GM21723 (cell line): ENCODE measurements around the gene GPR107.

Source experiments
- ATAC-seq: cut with Tn5 transposase; IDR thresholded peaks from one replicate; pipeline ENCODE4 v1.9.1; 2021; ENCODE audit warnings: mild to moderate bottlenecking, moderate library complexity; ENCODE audit not compliant: unreplicated experiment

GPR107 gene

GRCh38 chr9:130027533-130028365 is 26.0 kb upstream of the GPR107 start:
- no peak for ATAC-seq

DNA sequence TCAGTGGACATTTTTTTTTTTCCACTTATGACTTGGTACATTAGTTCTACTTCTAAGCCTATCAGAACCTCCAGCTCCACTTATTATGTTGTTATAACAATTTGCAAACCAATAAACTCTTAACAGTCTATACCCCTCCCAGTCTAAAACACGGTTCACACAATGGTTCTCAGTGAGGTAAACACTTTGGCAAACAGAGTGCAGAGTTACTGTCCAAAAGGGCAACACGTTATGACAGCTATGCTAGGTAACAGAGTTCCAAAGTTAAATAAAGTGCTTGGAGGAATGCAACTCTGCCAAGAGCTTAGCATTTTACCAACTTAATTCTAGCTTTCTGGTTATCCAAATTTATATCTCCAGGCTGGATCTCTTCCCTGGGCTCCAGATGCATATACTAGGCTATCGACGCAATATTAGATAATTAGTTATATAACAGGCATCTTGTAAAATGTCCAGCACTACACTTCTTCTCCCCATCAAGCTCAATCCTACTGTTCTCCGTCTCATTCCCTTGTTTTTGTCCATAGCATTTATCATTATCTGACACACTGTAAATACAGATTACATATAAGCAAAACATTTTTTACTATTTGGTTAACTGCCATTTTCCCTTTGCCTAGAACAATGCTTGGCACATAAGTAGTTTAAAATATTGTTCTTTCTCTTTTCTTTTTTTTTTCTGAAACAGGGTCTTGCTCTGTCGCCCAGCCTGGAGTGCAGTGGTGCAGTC is 25.0 kb upstream of the GPR107 start:
- ATAC-seq, result no peak

DNA sequence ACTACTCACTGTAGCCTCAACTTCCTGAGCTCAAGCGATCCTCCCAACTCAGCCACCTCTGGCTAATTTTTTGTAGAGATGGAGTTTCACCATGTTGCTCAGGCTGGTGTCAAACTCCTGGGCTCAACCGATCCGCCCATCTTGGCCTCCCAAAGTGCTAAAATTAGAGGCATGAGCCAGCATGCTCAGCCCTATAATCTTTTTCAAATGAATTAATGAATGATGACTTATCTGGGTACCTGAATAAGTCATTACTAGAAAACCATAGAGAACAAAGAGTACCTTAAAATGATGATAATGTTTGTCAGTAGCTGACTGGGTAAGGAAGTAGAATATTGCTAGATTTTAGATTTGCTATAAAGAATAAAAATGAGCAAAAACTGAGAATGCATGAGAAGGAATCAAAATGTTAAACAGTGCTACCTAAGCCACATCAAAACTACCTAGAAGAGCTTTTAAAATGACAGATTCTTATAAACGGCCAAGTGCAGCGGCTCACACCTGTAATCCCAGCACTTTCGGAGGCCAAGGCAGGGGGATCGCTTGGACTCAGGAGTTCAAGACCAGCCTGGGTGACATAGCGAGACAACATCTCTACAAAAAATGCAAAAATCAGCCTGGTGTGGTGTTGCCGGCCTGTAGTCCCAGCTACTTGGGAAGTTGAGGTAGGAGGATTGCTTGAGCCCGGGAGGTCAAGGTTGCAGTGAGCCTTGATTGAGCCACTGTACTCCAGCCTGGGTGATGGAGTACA is 24.3 kb upstream of the GPR107 start:
- ATAC-seq, result no peak

DNA sequence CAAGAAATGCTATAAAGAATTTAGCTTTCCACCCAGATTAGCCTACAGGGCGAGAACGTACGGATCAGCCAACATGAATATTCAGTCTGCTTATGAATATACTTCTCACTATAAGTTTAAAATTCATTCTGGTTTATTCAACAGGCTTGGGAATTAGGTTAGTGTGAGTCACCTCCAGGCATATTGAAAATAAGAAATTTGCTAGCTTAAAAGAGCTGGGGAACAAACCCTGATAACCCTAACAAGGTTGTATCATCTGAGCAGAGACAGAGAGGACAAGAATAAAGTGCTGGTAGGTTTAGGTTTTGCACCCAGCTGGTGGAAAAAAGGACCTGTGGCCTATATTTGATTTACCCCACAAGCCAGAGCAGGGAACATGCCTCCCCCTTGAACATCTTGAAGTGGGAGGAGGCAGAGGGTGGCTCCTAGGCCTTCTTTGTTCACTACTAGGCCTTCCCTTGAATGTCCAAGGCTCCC is 23.0 kb upstream of the GPR107 start:
- no peak for ATAC-seq

DNA sequence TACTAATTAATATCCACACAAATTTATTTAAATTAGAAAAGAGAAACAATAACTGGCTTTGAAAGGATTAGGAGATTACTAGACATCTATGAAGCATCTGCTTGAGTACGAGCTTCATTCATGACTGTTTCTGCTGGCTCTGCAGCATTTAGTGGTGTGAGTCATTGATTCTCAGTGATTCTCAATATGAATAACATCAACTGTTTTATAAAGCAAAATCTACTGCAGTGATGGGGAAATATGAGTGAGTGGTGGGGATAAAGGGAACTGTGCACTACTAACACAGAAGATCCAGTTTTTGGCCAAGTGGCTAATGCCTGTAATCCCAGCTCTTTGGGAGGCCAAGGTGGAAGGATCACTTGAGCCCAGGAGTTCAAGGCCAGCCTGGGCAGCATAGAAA is 19.1 kb upstream of the GPR107 start:
- ATAC-seq, result no peak

DNA sequence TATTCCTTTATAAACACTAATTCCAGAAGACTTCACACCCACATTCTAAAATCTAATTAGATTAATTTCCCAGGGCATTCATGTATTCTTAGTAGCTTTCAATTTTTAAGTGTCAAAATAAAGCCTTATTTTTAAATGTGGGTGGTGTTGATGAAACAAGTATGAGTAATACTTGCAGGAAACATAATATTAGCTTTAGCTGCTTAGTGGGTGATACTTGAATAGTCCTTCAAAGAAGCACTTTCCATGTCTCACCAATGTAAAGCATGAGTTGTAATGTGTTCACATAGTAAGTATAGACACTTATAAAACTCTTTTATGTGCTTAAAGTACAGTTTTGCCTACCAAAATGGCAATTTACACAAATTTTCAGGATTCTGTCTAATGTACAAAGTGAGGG is 17.6 kb upstream of the GPR107 start:
- no peak for ATAC-seq

GRCh38 chr9:130039528-130040147 is 14.1 kb upstream of the GPR107 start:
- no peak for ATAC-seq

- ATAC-seq, result no peak
Observed at GRCh38 chr9:130040984-130041647, 12.6 kb upstream of the GPR107 start.

GRCh38 chr9:130041648-130042405 is 11.9 kb upstream of the GPR107 start:
- no peak for ATAC-seq

DNA sequence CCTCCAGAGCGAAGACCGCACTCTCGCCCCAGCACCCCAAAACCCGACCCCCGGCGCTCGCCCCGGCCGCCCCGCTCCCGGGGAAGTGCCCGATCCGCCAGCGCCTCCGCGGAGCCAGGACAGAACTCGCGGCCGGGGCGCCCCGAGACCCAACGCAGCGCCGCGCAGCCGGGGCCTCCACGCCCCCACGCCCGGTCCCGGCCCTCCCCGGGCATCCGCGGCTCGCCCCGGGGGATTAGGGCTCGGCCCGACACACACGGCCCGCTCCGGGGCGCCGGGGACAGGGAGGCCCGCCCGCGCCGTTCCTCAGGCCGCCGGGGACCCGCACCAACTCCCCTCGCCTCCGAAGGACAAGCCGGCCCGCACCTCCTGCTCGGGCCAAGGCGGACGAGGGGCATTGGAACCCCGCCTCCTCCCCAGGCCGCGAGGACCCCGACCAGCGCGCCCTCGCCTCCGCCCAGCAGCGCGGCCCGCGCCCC is 11.3 kb upstream of the GPR107 start:
- ATAC-seq, result no peak

GRCh38 chr9:130042885-130043653 is 10.6 kb upstream of the GPR107 start, which contains the start of gene FNBP1:
Gene FNBP1, minus strand, starts transcription at chr9:130043189. Its CDS starts 214 bp downstream, at chr9:130042975.
- peak; percentile 36 for ATAC-seq

DNA sequence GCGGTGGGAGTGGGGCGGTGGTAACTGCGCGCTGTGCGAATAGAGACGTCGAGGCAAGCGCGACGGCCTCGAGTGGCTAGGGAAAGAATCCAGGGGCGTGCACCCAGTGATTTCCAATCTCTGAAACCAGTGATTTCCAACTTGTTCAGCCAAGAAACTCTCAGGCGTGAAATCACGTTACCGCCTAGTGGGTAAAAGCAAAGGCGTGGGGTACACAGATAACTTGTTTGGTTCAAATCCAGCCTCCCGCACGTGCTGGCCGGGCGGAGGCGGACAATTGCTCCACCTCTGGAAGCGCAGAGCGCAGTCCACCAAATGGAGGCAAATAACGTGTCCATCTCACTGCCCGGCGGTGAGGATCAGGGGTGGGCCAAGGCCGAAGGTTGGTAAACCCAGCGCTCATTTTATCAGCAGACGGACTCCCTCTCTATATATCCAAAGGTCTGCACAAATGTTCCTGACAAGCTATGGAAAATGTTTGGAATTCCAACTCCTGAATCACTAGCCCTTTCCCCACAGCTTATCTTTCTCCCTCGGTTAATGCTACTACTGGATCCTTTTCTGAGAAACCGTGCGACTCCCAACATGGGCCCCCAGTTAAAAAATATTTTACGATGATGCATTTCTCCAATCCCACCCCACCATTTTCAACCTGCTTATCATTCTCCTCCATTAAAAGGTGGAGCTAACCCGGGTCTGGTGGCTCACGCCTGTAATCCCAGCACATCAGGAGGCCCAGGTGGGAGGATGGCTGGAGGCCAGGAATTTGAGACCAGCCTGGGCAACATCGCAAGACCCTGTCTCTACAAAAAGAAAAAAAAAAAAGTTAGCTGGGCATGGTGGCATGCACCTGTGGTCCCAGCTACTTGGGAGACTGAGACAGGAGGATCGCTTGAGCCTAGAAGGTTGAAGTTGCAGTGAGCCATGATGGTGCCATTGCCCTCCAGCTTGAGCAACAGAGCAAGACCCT is 9.8 kb upstream of the GPR107 start:
- no peak for ATAC-seq

DNA sequence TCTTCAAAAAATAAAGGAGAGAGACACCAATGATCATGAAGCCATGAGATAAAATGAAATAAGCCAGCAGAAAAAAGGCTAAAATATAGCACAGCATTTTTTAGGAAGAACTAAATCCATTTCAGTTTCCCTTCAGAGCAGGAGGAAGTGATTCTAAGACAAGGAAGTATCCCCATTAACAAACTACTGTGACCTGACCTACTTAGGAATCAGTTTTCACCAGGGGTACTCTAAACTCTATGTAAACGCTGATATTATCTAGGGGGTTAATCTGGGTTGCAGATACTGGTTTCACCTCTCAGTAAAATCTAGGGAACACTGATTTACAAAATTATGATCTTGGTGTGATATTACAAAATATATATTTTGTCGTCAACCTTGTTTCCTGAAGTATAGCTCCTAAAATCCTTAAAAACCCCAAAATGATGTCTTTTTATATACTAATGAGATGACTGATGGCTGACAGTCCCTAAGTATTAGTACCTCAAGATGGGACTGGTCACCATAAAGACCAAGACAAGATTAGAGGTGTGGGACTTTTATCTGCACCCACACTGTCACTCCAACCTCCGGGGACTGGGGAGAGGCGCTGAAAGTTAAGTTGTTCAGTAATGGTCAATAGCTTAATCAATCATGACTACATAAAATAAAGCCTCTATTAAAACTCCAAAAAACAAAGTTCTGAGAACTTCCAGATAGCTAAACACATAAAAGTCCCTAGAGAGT is 7.8 kb upstream of the GPR107 start:
- ATAC-seq, result no peak

- ATAC-seq, result no peak
Observed at GRCh38 chr9:130049431-130050210, 4.1 kb upstream of the GPR107 start.

- no peak for ATAC-seq
Observed at GRCh38 chr9:130050462-130050861, 3.2 kb upstream of the GPR107 start.

DNA sequence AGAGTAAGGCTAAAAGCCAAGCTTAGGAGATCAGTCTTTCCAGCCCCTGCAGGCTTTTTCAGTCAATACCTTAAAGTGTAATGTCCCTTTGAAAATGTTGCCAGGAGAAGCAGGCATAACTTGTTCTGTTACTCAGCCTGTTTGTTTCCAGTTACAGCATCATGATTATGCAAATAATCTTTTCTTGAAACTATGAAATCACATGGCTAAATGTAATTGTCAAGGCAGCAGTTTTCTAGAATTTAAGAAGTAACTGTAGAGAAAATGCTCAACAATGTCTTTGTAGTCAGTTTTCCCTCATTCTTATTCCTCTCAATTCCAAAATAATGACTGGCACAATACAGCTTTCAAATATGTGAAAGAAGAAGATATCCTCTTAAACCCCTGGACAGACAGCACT is 1.9 kb upstream of the GPR107 start:
- ATAC-seq, result no peak
